HG03565 (cell line): ENCODE measurements around the gene SENP8.

Experiments
- ATAC-seq: cut with Tn5 transposase; IDR thresholded peaks from one replicate; pipeline ENCODE4 v1.9.1; 2021; ENCODE audit warnings: mild to moderate bottlenecking, moderate library complexity; ENCODE audit not compliant: unreplicated experiment

The SENP8 gene

DNA sequence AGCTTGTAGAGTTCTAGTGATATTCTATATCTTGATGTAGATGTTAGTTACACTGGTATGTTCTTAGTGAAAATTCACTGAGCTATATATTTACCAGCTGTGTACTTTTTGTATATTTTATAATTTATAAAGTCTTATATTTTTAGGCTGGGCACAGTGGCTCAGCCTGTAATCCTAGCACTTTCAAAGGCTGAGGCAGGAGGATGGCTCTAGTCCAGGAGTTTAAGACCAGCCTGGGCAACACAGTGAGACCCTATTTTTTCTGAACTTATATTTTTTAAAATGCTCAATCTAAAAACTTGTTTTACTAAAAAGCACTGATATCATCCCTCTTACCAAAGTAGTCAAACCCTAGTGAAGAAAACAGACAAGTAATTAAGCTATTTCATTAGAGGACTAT lies 5.4 kb upstream of the SENP8 start:
- no peak for ATAC-seq

DNA sequence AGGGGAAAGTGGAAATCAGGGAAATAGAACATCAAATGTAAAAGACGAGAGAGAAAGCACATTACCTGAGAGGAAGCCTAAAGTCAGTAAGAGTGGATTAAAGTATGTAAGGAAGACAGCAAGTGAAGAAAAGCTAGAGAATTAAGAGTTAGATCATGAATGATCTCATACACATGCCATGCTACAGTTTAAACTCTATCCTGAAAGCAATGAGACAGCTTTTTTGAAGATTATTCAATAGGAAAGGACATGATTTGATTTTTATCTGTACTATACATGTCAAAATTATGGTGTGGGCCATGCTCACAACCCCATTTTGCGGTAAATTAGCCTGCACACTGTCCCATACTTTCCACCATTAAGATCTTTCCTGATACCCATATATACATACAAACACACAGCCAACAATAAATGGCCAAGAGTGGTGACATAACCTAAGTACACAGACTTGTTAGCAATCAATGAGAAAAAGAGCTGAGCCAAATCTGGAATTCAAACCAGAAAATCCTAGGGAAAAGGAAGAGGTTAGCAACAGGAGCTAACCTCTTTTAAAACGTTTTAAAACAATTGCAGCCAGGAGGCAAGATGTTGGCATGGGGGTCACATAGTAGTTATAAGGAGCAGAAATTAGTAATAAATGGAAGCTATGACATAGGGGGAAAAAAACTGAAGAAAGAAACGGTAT lies 4.7 kb upstream of the SENP8 start:
- no peak for ATAC-seq

- ATAC-seq = no peak
Measured at GRCh38 chr15:72116731-72117485, 1.3 kb upstream of the SENP8 start.

DNA sequence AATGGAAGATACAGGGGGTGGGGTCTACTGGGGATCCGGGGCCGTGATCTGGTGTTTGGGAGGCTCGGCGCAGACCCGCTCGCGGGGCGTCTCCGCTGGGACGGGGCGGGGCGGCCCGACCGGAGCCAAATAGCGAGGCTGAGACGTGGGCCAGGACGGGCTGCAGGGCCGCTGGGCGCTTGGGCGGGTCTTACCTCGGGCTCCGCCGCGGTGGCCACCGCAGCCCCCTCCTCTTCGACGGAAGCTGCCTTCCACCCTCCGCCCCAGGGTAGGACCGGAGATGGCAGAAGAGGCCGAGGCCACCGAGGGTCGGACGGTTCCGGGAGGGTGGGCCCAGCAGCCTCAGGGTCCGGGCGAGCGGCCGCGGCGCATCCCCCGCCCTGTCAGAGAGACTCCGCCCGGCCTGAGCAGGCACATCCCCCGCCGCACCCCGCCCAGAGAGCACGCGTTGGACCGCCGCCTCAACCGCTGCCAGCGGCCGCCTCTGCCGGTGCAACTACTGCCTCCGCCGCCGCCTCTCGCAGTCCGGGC lies 652 bp upstream of the SENP8 start:
- peak; percentile 36 for ATAC-seq

- ATAC-seq = no peak
Measured at GRCh38 chr15:72124218-72124617, 6.0 kb downstream of the SENP8 start.

DNA sequence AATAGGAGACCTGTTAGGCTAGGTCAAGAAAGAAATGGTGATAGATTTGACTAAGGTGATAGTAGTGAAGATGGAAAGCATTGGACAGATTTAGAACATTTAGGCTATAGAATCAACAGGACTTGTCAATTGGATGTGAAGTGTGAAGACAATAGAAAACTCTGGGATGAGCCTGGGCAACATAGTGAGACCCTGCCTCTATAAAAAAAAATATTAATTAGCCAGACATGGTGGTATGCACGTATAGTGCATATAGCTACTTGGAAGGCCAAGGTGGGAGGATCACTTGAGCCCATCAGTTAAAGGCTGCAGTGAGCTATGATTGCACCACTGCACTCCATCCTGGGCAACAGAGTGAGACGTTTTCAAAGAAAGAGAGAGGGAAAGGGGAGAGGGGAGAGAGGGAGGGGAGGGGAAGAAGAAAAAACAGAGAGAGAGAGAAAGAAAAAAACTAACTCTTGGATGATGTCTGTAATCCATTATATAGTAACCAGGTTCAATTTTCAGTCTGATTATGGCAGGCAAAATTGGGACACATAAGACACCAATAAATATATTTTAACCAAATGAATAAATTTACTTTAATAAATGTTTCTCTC lies 9.6 kb downstream of the SENP8 start:
- no peak for ATAC-seq

- no peak for ATAC-seq
Measured at GRCh38 chr15:72128359-72128758, 10.2 kb downstream of the SENP8 start.

DNA sequence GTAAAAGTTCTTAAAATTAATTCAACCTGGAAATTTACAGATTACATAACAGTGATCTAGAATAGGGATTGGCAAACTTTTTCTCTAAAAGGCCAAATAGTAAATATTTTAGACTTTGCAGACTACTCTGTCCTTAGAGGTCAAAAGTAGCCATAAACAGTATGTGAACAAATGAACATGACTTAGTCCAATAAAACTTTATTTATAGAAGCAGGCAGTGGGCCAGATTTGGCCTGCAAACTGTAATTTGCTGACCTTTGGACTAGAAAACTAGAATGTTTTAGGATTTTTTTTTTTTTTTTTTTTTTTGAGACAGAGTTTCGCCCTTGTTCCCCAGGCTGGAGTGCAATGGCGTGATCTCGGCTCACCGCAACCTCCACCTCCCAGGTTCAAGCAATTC lies 12.1 kb downstream of the SENP8 start:
- no peak for ATAC-seq

GRCh38 chr15:72131922-72132321 lies 13.7 kb downstream of the SENP8 start:
- no peak for ATAC-seq

DNA sequence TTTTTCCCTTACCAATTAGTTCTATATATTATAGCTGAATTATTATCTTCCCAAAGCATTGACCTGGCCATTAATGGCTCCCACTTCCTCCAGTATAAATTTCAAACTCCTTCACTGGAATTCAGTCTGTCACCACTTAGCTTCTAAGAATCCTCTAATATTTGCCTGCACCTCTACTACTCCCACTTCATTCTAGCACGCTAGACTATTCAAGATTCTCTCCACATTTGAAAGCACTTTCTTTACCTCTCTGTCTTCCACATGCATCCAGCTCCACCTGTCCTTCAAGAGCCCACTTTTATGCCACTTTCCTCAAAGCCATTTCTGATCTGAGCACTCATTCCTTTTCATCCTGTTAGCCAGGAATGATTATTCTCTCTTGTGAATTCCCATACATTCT lies 15.0 kb downstream of the SENP8 start:
- ATAC-seq = no peak

DNA sequence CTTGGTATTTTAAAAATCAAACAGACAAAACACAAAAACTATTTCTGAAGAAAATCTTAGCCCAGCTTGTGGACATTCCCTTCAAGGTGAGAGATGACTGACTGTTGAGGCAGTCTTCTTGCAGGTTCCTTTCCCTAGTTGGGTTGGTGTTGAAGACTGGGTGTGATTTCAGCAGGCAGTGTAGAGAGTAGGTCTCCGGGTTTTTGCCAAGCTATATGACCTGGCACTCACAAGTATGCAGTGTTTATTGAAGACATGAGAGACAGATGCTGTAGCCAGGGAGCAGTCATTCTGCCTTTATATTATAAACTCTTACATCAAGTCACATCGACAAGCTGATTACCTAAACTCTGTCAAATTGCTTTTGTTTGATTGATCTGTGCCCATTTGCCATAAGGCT lies 17.5 kb downstream of the SENP8 start:
- ATAC-seq = no peak

DNA sequence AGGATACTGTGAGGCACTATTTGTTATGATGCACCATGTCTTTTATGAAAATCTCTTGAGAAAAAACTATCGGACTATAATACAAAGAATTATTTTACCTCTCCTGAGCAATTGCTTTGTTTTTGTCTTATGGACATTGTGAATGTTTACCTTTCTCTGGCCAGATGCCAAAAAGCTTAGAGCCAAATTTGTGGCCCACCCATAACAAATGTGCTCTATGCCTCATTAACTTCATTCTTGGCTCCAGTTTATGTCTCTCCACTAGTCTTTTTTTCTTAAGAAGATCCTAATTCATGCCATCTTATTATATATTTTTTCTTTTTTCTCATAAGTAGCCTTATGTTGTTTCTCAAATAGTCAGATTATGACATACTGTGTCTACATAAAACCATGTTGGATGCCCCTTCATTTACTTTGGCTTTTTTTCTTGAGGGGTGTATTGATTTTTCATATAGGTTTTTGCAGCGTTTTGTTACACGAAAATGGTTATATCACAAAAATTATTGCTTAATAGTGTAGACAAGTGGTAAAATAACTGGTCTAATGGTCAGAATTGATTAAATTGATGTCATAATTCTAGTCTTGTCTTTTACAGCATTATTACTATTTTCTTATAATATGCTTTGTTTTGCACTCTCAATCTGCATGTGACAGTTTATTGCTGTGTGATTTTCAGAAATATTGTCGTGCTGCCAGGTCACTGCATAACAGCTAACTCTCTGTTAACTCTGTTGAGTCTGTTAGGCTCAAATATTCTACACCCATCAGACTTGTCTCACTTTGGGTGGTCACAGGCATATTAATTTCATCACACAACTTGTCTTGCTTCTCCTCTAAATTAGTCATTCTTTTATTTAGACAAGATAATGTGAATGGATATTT lies 18.2 kb downstream of the SENP8 start:
- no peak for ATAC-seq

DNA sequence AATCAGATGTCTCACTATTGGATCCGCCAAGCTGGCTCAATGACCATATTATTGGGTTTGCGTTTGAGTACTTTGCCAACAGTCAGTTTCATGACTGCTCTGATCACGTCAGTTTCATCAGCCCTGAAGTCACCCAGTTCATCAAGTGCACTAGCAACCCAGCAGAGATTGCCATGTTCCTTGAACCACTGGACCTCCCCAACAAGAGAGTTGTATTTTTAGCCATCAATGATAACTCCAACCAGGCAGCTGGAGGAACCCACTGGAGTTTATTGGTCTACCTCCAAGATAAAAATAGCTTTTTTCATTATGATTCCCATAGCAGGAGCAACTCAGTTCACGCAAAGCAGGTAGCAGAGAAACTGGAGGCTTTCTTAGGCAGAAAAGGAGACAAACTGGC lies 21.5 kb downstream of the SENP8 start:
- no peak for ATAC-seq

GRCh38 chr15:72140088-72140487 lies 21.9 kb downstream of the SENP8 start:
- ATAC-seq = no peak

DNA sequence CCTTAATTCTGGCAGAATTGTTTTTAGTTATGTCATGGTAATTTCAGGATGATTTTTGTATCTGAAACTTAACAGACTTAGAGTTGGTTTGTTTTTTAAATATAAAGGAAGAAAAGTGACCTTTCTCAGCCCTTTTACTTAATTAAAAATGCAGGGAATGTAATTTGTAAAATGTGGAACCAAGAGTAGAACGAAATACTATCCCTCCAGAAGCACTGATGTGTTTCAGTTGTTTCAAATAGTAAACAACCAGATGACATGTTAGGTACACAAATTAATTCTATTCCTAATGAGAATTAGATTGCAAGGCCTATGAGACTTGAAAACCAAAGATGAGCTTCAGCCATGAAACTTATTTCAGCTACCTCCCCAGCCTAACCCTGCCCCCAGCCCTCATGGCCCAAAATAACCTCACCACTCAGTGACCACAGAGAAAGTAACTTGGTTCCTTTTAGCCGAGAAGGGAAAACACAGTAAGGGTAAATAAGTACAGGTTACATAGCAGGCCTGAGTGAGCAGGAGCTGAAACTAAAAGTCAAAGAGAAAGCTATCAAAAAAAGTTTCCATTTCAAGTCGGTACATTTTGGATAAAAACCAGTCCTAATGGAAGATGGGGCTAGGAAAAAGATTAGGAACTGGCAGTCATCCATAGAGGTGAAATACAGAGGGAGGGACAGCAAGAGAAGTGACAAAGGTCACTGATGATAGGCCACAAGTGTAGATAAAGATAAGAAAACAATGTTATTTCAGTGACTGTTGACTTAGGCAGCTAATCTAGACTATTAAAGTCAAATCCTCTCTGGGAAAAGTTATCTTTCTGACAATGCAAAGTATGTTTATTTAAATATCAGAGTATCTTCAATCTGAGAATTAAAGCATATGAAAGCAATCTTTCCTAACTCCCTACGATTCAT lies 23.2 kb downstream of the SENP8 start:
- peak; percentile 98 for ATAC-seq

DNA sequence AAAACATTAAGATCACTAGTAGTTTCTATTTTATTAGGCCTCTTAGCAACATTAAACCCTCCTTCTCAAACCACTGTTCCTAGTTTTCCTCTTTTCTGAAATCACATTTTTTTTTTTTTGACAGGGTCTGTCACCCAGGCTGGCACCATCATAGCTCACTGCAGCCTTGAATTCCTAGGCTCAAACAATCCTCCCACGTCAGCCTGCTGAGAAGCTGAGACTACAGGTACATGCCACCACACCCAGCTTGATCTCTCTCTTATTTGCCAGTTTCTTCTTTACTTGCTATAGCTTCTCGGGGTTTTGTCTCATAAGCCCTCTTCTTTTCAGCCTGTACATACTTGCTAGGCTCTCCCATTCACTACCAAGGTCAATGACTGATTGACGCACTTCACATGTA lies 28.0 kb downstream of the SENP8 start:
- ATAC-seq = no peak

DNA sequence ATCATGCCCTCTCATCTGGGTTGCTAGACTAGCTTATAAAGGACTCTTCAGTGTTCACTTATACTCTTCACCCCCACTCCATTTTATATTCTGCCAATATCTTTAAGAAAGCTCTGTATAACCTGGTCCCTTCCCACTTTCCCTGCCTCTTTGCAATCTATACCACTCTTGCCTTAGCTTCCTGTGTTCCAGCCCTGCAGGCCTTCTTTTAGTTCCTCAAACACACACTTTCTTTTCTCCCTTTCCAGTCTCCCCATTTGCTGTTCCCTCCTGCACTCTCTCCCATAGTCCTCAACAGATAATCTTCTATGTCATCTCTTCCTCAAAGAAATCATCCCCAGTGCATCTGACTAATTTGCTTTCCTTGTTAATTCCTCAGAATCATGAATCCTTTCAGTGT lies 28.7 kb downstream of the SENP8 start:
- ATAC-seq = no peak

DNA sequence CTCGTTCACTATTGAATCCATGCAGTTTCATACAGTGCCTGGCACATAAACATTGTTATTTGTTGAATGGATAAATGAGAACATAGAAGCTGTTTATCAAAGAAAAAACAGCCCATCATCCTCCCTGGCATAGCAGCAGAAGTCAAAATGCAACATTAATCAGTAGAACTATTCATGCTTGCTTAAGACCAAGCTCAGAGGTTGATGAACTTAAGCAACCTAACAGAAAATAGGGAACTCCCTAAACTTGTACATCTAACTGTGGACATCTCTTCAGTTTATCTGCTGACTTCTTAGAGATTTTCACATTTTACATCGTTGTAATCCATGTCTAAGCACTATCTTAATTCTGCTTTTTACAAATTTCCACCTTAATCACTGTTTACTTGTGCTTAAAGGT lies 29.2 kb downstream of the SENP8 start:
- no peak for ATAC-seq

- no peak for ATAC-seq
Measured at GRCh38 chr15:72153269-72154000, 35.2 kb downstream of the SENP8 start.
